HG03378 (cell line): ENCODE results near the gene MPO.

Source experiments
- ATAC-seq: cut with Tn5 transposase; IDR thresholded peaks from one replicate; pipeline ENCODE4 v1.9.1; 2021; ENCODE audit warnings: mild to moderate bottlenecking, moderate library complexity; ENCODE audit not compliant: unreplicated experiment

MPO gene

DNA sequence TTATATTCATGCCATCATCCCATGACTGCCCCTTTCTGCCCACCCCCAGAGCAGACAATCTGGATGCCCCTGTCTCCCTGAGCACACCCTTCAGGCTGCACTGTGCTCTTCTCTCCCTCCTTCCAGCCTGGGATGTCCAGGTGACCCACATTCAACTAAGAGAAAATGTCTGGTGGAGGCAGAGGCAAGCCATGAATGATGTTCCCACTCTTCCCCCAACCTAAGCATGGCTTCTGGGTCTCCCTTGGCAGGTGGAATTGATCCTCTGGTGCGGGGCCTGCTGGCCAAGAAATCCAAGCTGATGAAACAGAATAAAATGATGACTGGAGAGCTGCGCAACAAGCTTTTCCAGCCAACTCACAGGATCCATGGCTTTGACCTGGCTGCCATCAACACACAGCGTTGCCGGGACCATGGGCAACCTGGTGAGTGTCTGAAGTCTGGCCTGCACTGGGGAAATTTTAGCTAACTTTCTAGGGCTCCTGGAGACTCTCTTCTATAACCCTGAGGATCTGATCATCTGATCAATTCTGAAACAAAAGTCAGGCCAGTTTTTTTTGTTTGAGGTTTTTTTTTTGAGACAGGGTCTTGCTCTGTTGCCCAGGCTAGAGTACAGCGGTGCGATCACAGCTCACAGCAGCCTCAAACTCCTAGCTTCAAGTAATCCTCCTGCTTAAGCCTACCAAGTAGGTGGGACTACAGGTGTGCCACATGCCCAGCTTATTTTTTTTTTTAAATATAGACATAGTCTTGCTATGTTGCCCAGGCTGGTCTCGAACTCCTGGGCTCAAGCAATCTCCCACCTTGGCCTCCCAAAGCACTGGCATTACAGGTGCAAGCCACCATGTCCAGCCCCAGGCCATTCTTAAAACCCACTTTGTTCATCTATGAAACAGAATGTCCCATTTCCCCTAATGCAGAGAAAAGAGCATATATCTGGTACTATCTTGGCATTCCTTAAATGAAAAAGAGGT lies 14.5 kb downstream of the MPO start:
- ATAC-seq: no peak

DNA sequence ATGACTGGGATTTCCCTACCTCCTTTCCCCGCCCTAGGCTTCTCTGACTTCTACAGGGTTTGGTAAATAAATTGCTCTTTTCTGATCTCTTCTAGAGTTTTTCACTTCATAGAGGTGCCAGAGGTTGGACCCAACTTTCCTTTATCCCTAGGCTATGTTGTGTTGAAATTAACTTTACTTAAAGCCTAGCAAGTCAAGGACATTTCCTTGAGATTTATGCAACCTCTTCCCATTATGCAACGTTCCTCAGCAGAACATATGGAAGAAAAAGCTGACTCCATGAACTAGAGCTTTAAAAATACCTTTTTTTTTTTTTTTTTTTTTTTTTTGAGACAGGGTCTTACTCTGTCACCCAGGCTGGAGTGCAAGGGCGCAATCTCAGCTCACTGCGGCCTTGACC lies 15.5 kb downstream of the MPO start:
- ATAC-seq: no peak

GRCh38 chr17:58264407-58265103 lies 16.2 kb downstream of the MPO start:
- ATAC-seq: no peak

DNA sequence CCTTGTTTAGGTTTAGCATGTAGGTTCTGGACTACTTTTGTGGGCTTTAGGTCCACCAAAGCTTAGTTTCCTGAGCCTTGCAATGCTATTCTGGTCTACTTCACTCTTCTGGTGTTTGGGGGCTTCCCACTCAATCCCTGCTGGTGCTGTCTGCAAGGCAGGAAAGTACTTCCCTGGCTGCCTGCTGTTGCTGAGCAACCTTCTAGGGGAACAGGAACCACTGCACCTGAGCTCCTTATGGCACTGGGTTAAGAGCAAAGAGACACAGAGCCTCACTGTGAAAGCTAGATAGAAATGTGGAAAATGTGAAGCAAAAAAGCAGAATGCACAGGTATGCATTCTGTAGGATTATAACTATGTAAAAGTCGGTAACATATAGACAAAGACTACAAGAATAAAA lies 17.0 kb downstream of the MPO start:
- ATAC-seq: no peak

GRCh38 chr17:58262149-58262548 lies 18.6 kb downstream of the MPO start:
- no peak for ATAC-seq

DNA sequence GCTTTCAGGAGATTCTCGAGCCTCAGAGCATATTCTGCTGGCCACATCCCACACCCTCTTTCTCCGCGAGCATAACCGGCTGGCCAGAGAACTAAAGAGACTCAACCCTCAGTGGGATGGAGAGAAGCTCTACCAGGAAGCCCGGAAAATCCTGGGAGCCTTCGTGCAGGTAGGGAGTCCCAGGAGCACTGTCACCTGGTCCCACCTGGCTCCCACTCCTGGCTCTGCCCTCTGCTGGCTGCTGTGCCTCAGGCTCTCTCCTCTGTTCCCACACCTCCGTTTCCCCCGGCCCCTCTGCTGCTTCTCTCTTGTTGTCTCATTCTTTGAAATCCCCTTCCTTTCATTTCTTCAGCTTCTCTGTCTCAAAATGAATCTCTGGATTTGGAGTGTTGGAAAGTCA lies 25.9 kb downstream of the MPO start:
- no peak for ATAC-seq

GRCh38 chr17:58253082-58253481 lies 27.7 kb downstream of the MPO start:
- ATAC-seq: no peak

DNA sequence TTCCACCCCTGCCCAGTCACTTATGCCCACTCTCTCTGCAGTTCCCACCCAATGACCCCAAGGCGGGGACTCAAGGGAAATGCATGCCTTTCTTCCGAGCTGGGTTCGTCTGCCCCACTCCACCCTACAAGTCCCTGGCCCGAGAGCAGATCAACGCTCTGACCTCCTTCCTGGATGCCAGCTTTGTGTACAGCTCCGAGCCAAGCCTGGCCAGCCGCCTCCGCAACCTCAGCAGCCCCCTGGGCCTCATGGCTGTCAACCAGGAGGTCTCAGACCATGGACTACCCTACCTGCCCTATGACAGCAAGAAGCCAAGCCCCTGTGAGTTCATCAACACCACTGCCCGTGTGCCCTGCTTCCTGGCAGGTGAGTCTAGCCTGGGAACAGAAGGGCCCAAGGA lies 28.6 kb downstream of the MPO start:
- ATAC-seq: no peak

- ATAC-seq: no peak
Measured at GRCh38 chr17:58250344-58251011, 30.3 kb downstream of the MPO start.

DNA sequence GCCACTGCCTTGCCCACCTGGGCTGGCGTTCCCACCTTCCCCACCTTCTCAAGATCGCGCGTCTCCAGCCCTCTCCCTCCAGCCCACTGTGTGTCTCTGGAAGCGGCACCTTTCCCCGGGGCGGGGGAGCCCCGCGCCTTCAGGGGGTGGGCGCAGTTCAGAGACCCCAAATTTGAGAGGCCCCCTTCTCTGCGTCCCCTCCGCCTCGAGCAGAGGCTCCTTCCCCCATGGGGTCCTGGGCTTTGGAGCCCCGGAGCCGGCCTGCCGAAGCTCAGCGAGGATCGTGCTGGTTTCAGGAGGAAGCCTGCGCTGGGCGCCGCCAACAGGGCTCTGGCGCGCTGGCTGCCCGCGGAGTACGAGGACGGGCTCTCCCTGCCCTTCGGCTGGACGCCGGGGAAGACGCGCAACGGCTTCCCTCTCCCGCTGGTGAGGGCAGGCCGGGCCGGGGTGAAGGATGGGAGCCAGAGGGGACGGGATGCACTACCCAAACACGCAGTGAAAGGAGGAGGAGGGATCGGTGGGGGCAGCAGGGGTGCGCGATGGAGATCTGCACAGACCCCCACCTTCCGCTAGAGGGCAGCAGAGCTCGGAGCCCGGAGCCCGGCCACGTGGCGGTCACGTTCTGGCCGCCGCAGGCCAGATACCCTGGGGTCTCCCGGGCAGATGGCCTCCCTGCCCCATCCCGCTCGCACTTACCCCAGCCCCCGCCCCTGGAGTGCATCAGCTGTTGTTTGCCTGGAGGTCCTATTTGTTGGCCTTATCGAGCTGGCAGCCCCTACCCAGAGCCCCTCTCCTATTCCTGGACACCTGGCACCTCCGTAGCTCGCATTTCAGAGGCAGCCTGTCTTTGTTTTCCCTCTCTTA lies 31.2 kb downstream of the MPO start:
- ATAC-seq: no peak

GRCh38 chr17:58248955-58249269 lies 31.8 kb downstream of the MPO start:
- no peak for ATAC-seq

GRCh38 chr17:58247511-58248363 lies 33.0 kb downstream of the MPO start:
- no peak for ATAC-seq

GRCh38 chr17:58246781-58247180 lies 34.0 kb downstream of the MPO start:
- ATAC-seq: no peak

DNA sequence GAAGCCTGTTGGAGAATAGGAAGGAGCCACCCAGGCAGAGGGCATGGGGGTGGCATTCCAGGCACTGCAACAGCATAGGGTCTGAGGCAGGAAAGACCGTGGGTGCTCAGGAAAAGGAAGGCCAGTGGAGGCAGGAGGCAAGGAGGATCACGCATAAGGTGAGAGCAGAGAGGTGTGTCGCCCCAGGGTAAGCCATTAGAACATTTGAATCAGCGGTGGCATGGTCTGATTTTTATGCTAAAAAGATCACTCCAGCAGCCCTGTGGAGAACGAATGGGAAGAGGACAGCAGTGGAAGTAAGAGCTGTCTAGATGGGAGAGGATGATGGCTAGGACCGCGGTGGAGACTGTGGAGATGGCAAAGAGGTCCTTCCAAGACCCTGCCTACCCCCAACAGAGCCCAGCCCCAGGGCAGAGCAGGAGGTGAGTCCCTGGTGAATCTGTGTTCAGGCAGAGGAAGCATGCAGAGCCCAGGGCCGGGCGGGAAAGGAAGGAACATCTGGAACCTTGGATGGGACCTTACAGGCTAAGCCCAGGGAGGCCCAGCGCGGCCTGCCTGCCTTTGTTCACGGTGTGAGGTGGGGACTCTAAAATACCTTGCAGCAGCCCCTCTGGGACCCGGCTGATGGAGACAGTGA lies 34.5 kb downstream of the MPO start:
- ATAC-seq: no peak

DNA sequence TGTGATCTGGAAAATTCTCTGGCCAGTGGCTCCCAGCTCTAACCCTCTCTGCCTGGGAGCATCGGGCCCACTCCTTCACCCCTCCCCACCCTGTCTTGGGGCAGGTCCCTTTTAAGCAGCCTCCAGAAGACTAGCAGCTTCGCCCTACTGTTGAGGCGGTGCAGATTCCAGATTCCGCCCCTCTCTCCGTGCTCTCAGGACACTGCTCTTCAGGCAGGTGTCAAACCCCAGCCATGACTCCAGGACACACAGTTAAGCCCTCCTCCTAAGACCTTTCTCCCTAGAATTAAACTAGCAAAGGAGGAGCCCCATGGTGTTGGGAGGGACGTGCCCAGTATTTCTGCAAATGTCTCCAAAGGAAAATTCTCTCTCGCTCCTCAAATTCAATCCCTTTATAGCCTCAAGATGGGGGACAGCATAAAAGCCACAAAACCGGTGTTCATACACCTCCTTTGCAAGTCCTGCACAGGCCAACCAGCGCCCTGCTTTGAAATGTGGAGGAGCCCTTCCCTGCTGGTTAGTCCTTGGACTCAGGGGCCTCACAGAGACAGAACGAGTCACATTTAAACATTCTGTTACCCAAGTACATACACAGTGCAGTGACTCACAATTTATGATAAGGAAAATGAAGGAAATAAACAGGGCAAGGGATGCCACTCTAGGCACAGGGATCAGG lies 35.2 kb downstream of the MPO start:
- no peak for ATAC-seq

DNA sequence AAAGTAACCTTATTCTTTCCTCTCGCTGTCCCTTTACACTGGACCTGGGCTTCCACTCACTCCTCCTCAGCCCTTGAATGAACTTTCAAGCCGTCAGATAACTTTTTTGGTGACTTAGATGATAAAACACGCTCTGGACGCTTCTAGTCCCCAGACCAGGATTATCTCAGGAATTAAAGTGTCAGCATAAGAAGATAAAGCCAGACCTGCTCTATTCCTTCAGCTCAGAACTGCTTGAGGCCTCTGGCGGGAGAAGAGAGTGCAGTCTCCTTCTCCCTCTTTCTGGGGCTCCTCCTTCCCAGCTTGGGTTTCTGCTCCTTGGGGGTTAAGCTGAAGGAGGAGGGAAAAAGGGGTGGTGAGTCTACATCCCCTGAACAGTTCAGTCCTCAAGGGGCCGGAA lies 35.8 kb downstream of the MPO start:
- ATAC-seq: no peak

- no peak for ATAC-seq
Measured at GRCh38 chr17:58242171-58242784, 38.5 kb downstream of the MPO start.

- ATAC-seq: no peak
Measured at GRCh38 chr17:58239987-58240386, 40.7 kb downstream of the MPO start.
